Activated CD4-positive, alpha-beta memory T cell treated with anti-CD3 and anti-CD28 coated beads, Interleukin-2, amount 10 ng/mL, durations not matched to agents 7 days and 5 days (primary cell): ENCODE results near the gene HOXA10. TPM values are rescaled to one million over a fixed set of nuclear protein-coding genes. Genes with fewer than 3 reads are reported as not detected.
A peak's percentile ranks its signal among the peaks of the same experiment; 100 is the strongest.

Source experiments
- CTCF ChIA-PET: fragments of 350-600 bp; sonication (Branson Sonifier 250); formaldehyde crosslinking; loops from one replicate; lab custom pipeline; 2021; ENCODE audit warnings: antibody characterized with exemption, inconsistent platforms; lab: Charles Lee
- POLR2A ChIA-PET: fragments of 350-600 bp; sonication (Branson Sonifier 250); formaldehyde crosslinking; loops from one replicate; lab custom pipeline; 2021; ENCODE audit warnings: antibody characterized with exemption; lab: Charles Lee
- DNase-seq: peaks from one replicate; pipeline ENCODE4 v3.0.0-alpha.2; 2020
- H3K27ac Mint-ChIP-seq: one replicate; pipeline ENCODE4 v1.8.0; 2021; ENCODE audit warnings: mild to moderate bottlenecking, mixed read lengths
- H3K27me3 Mint-ChIP-seq: one replicate; pipeline ENCODE4 v1.8.0; 2021; ENCODE audit warnings: mixed read lengths
- H3K36me3 Mint-ChIP-seq: one replicate; pipeline ENCODE4 v1.8.0; 2021; ENCODE audit warnings: low read depth, mixed read lengths
- H3K4me1 Mint-ChIP-seq: one replicate; pipeline ENCODE4 v1.8.0; 2021; ENCODE audit warnings: mixed read lengths
- H3K4me3 Mint-ChIP-seq: one replicate; pipeline ENCODE4 v1.8.0; 2021; ENCODE audit warnings: mild to moderate bottlenecking, mixed read lengths
- H3K9me3 Mint-ChIP-seq: one replicate; pipeline ENCODE4 v1.8.0; 2021; ENCODE audit warnings: mixed read lengths
- total RNA-seq, 2 experiments: library from RNA; stranded (reverse); gene quantifications; one replicate each; pipeline ENCODE4 v1.2.3, GENCODE V29; 2021

Gene HOXA10
- total RNA-seq, 2 experiments from 2014 or later = not detected

DNA sequence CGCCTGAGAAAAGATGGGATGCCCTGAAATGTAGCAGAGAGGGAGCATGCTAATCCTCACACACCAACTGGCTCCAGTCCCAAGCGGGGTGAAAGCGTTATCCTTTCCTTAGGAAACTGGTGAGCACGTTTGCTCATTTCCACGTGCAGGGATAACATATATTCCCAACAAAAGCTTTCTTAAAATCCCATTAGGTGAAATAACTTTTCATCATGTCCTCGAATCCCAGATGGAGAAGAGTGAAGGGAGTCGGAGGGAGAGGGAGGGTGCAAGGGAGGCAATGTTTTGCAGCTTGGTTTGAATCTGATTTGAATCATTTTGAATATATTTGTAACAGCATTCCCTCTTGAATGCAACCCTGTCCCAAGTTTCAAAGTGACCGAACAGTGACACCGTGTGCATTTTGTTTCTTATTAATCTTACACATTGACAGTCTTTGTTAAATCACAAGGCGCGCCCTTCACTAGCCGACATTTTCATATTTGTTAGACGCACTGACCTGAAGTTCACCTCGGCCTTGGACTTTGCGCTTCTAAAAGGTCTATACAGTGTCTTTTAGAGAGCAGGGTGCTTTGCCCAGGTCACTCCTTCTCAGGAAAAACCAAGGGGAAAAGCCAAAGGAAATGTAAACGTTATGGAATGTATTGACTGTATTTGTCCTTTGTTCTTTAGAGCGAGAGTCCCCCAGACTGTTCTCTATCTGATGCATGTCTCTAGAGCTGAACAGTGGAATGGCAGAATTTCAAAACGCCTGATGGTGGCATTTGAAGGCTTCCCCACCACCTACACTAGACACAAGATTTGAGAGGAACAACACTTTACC is 40.5 kb downstream of the HOXA10 start:
- ChIA-PET CTCF (no interaction called here), POLR2A (no interaction called here)
- Mint-ChIP-seq H3K4me1 (peaks cover 20% of the 10 kb centered on the region), H3K27me3 (peaks cover 62% of the 10 kb centered on the region), H3K4me3 (no peak overlapping the region), H3K9me3 (no peaks in the 10 kb centered on the region), H3K36me3 (no peaks in the 10 kb centered on the region), H3K27ac (no peak overlapping the region)
- DNase-seq = no peak

DNA sequence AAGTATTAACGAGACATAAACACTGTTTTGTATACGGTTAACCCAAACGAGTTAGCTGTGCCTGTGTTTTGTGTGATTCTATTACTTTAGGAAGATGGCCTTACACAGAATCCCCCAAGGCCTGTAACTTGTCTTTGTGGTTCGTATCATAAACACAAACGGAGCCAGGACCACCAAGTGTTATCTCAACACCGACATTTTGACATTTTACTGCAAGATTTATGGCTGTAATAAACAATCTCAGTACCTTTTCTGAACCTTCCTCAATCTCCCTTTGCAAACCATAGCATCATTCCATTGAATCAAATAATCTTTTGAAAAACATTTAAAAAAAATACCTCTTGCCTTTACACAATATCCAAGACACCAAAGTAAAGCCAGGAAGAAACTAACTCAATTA is 41.1 kb downstream of the HOXA10 start:
- H3K27ac Mint-ChIP-seq = no peak overlapping the region
- H3K9me3 Mint-ChIP-seq = no peaks in the 10 kb centered on the region
- POLR2A ChIA-PET = no interaction called here
- no peaks in the 10 kb centered on the region for H3K36me3 Mint-ChIP-seq
- DNase-seq = no peak
- peaks cover 65% of the 10 kb centered on the region for H3K27me3 Mint-ChIP-seq
- CTCF ChIA-PET = no interaction called here
- peaks cover 20% of the 10 kb centered on the region for H3K4me1 Mint-ChIP-seq
- no peak overlapping the region for H3K4me3 Mint-ChIP-seq

DNA sequence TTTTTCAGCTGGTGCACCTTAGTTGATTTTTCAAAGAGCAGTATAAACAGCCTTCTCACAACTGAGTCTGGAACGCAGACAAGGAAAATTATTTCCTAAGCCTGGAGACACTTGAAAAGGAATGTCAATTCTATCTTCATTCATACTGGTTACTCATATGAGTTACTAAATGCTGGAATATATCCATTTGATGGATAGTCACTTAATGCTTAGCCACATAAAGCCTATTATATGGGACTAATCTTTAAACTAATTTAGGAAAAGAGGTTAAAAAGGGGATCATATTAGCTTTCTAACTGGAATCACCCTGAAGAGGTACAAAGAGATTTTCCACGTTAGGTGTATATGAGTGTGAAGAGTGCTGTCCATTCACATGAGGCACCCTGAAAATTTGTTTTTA is 41.9 kb downstream of the HOXA10 start:
- POLR2A ChIA-PET = no interaction called here
- no peak for DNase-seq
- H3K9me3 Mint-ChIP-seq = no peaks in the 10 kb centered on the region
- peaks cover 20% of the 10 kb centered on the region for H3K4me1 Mint-ChIP-seq
- no peak overlapping the region for H3K4me3 Mint-ChIP-seq
- no peak overlapping the region for H3K27ac Mint-ChIP-seq
- CTCF ChIA-PET = interaction anchor here (0.9 kb wide), 1 partner anchor 18 kb away, joined by 3 read pairs; no protein-coding TSS in a partner anchor
- peaks cover 65% of the 10 kb centered on the region for H3K27me3 Mint-ChIP-seq
- H3K36me3 Mint-ChIP-seq = no peaks in the 10 kb centered on the region

DNA sequence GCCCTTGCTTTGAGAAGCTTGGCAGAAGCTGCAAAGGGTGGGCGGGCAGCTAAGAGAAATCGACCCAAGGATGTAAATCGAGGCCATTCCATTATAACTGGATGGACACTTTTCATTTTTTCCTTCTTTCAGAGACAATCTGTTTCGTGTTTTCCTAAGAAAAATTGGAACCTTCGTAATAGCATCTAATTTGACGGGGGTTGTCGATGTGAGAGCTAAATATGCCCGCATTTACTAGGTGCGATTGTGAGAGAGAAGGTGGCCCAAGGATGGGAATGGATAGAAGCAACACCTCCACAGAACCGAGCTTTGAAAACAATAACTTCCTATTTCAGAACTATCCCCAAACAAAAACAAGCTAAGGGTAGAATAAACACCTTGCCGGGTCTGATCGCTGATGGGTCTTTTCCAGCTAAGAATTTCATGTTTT is 42.7 kb downstream of the HOXA10 start:
- no peak for DNase-seq
- POLR2A ChIA-PET = no interaction called here
- no peak overlapping the region for H3K27ac Mint-ChIP-seq

DNA sequence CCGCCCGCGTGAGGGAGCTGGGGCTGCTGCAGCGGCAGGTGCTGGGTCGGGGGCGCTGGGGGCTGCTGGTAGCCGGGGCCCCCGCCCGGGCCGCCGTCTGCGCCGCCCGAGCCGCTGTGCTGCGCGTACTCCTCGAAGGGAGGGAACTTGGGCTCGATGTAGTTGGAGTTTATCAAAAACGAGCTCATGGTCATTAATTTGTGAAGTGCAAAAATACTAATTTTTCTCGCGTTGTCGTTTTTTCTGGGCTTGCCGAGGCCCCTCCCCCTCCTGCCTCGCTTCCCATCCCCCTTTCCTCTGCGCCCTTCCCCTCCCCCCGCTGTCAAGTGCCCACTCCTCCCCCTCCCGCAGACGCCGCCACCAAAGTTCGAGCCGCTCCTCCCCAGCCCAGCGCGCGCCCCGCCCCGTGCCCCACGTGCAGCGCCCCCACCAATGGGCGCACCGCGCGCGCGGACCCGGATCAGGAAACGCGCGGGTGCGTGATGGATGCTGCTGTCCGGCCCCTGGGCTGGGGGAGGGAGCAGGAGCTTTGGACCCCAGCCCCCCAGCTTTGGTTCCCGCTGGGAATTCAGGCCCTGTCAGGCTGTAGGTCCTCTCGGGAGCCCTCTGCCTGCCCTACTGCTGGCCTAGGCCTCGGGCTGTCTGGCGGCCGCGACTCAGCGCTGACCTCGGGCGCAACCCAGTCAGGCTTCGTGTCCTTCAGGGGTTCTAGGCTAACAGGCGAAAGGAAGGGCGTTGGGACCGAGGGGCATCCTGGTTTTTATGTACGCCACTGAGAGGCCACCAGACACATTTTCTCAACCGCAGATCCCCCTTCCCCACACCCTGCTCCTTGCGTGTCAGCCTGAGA is 43.4 kb downstream of the HOXA10 start, which contains the start of gene HOXA4:
Gene HOXA4 (minus strand): TSS at position 218 of the 850 bp plus-strand sequence. CDS start 24 bp downstream, at position 194.
- POLR2A ChIA-PET = no interaction called here

More for the DNA sequence above, 42.7 kb downstream of the HOXA10 start:
- H3K4me3 Mint-ChIP-seq = peak overlapping the region; percentile 40
- H3K27me3 Mint-ChIP-seq = peaks cover 65% of the 10 kb centered on the region
- CTCF ChIA-PET = interaction anchor here (0.9 to 1.3 kb wide), 2 partner anchors 19 to 450 kb away, joined by 3 to 4 read pairs; no protein-coding TSS in a partner anchor
- no peaks in the 10 kb centered on the region for H3K36me3 Mint-ChIP-seq
- H3K4me1 Mint-ChIP-seq = peaks cover 20% of the 10 kb centered on the region
- H3K9me3 Mint-ChIP-seq = no peaks in the 10 kb centered on the region

DNA sequence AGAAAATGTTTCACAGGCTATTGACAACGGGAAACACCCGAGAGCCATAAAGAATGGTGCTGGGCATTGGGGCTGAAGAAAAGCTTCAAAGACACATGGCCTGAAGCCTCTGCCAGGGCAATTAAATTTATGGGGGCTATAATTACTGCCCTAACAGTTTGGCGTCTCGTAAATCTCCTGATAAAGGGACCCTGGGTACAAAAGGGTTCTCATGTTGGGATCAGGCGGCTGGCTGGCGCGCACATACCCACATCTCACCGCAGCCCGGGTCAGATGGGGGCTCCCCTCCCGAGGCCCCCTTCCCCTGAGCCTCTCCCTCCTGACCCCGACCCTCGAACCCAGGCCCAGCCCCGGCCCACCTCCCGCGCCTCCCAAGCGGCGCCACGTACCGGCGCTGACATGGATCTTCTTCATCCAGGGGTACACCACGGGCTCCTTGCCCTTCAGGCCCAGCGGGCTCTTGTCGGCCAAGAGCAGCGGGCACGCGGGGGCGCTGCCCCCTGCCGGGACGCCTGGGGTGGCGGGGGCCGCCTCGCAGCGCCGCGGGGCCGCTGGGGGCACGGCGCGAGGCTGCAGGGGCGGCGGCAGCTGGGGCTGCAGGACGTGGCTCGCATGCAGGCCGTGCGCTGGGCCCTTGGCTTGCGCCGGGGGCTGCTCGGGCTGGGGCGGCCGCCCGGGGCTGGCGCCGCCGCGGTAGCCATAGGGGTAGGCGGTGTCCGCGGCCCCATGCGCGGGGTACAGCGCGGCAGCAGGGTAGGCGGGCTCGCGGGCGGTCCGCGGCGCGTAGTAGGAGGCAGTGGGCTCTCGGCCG is 44.2 kb downstream of the HOXA10 start:
- no peak for DNase-seq
- Mint-ChIP-seq H3K27me3 (peaks cover 55% of the 10 kb centered on the region), H3K27ac (no peak overlapping the region), H3K9me3 (no peaks in the 10 kb centered on the region), H3K36me3 (no peaks in the 10 kb centered on the region), H3K4me1 (peaks cover 12% of the 10 kb centered on the region), H3K4me3 (no peak overlapping the region)
- CTCF ChIA-PET = no interaction called here
- POLR2A ChIA-PET = no interaction called here

More for the DNA sequence above, 43.4 kb downstream of the HOXA10 start, which contains the start of gene HOXA4:
- no peaks in the 10 kb centered on the region for H3K9me3 Mint-ChIP-seq
- peaks cover 62% of the 10 kb centered on the region for H3K27me3 Mint-ChIP-seq
- peak; percentile 65 for DNase-seq
- CTCF ChIA-PET = interaction anchor here (0.9 to 1.3 kb wide), 2 partner anchors 20 to 449 kb away, joined by 3 to 4 read pairs; no protein-coding TSS in a partner anchor
- H3K4me1 Mint-ChIP-seq = peaks cover 18% of the 10 kb centered on the region
- peak within 1 kb of the TSS; percentile 44 for H3K4me3 Mint-ChIP-seq
- H3K27ac Mint-ChIP-seq = no peak within 1 kb of the TSS
- H3K36me3 Mint-ChIP-seq = no peaks in the 10 kb centered on the region

DNA sequence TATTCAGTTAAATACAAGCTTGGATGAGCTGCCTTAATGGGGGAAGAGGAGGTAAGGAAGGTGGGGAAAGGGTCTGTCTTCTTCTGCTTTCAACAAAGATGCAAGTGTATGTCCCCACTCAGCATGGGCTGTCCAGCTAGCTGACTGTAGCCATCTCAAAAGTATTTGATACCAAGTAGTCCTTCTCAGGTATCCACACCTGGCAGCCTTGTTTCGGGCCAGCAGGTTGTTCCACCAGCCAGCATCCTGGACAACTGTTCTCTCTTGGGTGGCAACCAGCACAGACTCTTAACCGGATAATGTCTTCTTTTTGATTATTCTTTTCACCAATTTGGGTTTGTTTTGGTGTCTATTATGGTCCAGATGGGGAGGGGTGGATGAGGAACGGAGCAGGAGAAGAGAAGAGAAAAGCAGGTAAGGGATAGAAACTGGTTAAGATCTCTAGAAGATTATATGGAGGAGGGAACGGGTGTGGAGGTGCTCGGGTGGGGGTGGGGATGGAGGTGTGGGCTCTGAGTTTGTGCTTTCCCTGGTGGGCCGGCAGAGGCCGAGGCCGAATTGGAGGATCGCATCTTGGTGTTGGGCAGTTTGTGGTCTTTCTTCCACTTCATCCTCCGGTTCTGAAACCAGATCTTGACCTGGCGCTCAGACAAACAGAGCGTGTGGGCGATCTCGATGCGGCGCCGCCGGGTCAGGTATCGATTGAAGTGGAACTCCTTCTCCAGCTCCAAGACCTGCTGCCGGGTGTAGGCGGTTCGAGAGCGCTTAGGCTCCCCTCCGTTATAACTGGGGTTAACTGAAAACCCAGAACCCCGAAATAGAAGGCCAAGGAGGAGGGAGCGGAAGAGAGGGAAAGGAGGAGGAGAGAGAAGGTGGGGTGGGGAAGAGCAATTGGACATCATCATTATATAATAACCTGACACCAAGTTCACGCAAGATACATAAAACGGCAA is 45.1 kb downstream of the HOXA10 start:
- H3K27me3 Mint-ChIP-seq = peaks cover 47% of the 10 kb centered on the region
- peaks cover 4% of the 10 kb centered on the region for H3K4me1 Mint-ChIP-seq
- no peaks in the 10 kb centered on the region for H3K36me3 Mint-ChIP-seq
- DNase-seq = no peak
- no peak overlapping the region for H3K4me3 Mint-ChIP-seq
- ChIA-PET POLR2A (no interaction called here), CTCF (no interaction called here)
- no peak overlapping the region for H3K27ac Mint-ChIP-seq
- H3K9me3 Mint-ChIP-seq = no peaks in the 10 kb centered on the region

DNA sequence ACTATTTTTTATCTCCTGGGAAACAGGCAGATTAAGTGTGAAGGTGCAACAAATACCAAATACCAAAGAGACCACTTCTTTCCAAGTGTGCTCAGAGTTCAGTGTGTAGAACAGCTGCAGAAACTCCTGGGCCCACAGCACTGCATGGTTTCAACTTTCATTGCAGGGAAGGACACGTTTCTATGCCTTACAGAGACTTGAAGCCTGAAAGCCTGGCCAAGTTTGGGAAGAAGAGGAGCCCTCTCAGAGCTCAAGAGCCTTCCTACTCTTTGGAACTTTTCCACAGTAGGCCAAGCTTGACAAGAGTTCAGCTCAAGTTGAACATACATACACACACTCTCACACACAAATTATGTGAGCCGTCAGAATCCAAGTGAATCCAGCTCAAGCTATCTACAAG is 46.1 kb downstream of the HOXA10 start:
- Mint-ChIP-seq H3K36me3 (no peaks in the 10 kb centered on the region), H3K4me3 (no peak overlapping the region), H3K27me3 (peaks cover 39% of the 10 kb centered on the region), H3K9me3 (no peaks in the 10 kb centered on the region), H3K4me1 (no peaks in the 10 kb centered on the region), H3K27ac (no peak overlapping the region)
- DNase-seq = no peak
- ChIA-PET POLR2A (no interaction called here), CTCF (no interaction called here)

DNA sequence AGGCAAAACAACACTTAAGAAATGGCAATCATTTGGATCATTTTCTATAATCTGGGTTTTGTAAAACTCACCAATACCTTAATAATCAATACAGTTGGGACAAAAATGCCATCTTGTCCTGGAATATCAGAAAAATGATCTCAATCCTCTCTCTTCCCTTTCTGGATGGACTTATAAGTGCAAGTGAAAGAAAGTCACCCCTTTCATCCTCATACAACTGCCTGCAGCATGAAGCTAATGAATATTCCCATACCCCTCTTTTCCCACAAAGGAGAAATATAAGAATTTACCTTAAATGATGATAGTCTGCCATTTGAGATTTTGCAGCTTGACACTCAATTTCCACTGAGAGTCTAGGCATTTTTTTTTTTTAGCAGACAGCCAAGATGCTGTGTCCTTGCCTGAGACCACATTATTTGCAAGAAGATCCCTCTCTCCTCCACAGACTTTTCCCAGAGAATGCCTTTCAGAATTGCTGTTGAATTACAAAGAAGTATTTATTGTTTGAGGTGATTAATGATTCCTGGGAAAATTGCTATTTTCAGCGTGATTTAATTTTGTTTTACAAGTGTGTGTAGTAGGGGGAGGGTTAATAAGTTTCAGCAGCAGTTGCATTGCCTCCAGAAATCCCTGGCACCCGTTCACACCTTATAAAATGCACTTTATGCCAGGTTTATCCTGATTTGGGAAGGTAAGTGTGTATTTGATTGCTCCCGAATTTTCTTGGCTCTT is 47.4 kb downstream of the HOXA10 start:
- ChIA-PET CTCF (interaction anchor here (0.7 kb wide), 1 partner anchor 25 kb away, joined by 3 read pairs; no protein-coding TSS in a partner anchor), POLR2A (no interaction called here)
- Mint-ChIP-seq H3K4me3 (no peak overlapping the region), H3K27ac (no peak overlapping the region), H3K27me3 (peaks cover 30% of the 10 kb centered on the region), H3K36me3 (no peaks in the 10 kb centered on the region), H3K4me1 (no peaks in the 10 kb centered on the region), H3K9me3 (no peaks in the 10 kb centered on the region)
- no peak for DNase-seq

DNA sequence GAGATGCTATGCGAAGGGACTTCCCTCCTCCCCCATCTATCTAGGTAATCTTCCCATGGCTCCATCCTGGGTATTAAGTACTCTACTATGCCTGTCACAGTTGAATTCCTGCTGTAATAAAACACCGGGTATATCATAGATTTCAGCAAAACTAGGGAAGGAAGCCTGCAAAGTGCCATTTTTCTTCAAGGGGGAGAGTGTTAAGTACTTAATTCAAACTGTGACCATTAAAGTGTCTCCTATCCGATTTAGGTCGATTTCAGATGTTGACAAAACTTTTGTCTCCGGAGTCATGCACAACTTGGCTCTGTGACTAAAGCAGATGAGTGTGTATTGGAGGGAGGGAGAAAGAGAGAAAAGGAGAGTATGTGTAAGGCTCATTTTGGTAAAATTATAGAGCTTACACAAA is 48.1 kb downstream of the HOXA10 start:
- no peak for DNase-seq
- Mint-ChIP-seq H3K27me3 (peaks cover 27% of the 10 kb centered on the region), H3K4me3 (no peak overlapping the region), H3K36me3 (no peaks in the 10 kb centered on the region), H3K27ac (no peak overlapping the region), H3K4me1 (no peaks in the 10 kb centered on the region), H3K9me3 (no peaks in the 10 kb centered on the region)
- POLR2A ChIA-PET = no interaction called here
- CTCF ChIA-PET = no interaction called here

DNA sequence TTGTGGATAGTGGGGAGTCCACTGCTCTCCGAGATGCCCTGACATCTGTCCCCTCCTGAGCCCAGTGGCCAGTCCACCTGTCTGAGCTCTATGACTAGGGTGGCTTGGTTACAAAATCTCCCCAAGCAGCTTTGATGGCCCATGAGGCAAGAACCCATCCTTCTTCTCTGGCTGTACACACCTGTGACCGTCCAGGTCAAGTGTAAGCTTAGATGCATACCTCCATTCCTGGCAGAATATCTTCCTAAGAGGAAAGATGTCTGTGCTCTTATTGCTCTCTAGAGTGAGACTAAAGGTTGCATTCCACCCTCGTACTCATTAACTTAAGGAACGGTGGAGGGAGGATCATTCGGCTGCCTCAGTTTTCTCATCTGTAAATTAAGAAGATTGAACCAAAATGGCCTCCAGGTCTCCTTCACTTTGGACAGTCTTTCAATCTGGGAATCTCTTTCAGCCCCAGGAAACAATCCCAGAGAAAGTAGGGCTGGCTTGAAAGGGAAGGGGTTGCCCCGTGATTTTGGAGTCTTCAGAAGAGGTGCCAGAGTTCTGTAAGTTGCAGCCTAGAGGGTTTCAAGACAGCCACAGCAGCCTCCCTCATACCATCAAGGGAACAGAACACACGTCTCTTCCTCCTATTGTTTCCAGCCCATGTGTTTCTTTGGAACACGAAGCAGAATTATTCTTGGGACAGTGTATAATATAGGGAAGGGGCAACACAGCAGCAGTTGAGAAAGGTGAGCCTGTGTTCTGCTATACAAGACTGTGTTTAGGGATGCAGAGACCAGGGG is 49.0 kb downstream of the HOXA10 start:
- no peak overlapping the region for H3K4me3 Mint-ChIP-seq
- H3K9me3 Mint-ChIP-seq = no peaks in the 10 kb centered on the region
- no peak for DNase-seq
- CTCF ChIA-PET = no interaction called here
- no peaks in the 10 kb centered on the region for H3K4me1 Mint-ChIP-seq
- POLR2A ChIA-PET = no interaction called here
- H3K36me3 Mint-ChIP-seq = no peaks in the 10 kb centered on the region
- no peak overlapping the region for H3K27ac Mint-ChIP-seq
- peaks cover 27% of the 10 kb centered on the region for H3K27me3 Mint-ChIP-seq
